Neuron (in vitro differentiated cells): ENCODE data around the gene CHKB.
A peak's percentile ranks its signal among the peaks of the same experiment; 100 is the strongest.
"Not testable (repeated sequence)": the region's sequence is repeated elsewhere in the genome, so short reads cannot be mapped to it uniquely, and the experiment has no call there.

Experiments
- H2AFZ ChIP-seq: one replicate; pipeline ENCODE4 v1.6.1; 2013; ENCODE audit warnings: low read depth, mild to moderate bottlenecking, inconsistent platforms, low read length, moderate library complexity
- H3K27me3 ChIP-seq: one replicate; pipeline ENCODE4 v1.6.1; 2013; ENCODE audit warnings: low read length; ENCODE audit not compliant: insufficient read depth
- H3K36me3 ChIP-seq: one replicate; pipeline ENCODE4 v1.6.1; 2013; ENCODE audit warnings: low read length; ENCODE audit not compliant: insufficient read depth
- H3K4me1 ChIP-seq: one replicate; pipeline ENCODE4 v1.6.1; 2013; ENCODE audit warnings: low read length; ENCODE audit not compliant: insufficient read depth
- H3K4me3 ChIP-seq: 2 replicates; pipeline ENCODE4 v1.5.1; 2013; ENCODE audit warnings: mild to moderate bottlenecking, low read length, moderate library complexity
- H3K9me3 ChIP-seq: one replicate; pipeline ENCODE4 v1.6.1; 2013; ENCODE audit warnings: low read length

Gene CHKB

GRCh38 chr22:50621948-50622722 lies 39.5 kb upstream of the CHKB start:
- peaks cover 16% of the 10 kb centered on the region for H3K4me1 ChIP-seq
- no peaks in the 10 kb centered on the region for H3K9me3 ChIP-seq
- H3K27me3 ChIP-seq: no peaks in the 10 kb centered on the region
- no peak overlapping the region for H3K4me3 ChIP-seq
- no peak overlapping the region for H2AFZ ChIP-seq
- H3K36me3 ChIP-seq: no peaks in the 10 kb centered on the region

GRCh38 chr22:50621356-50621880 lies 38.8 kb upstream of the CHKB start:
- H3K36me3 ChIP-seq: no peaks in the 10 kb centered on the region
- no peaks in the 10 kb centered on the region for H3K27me3 ChIP-seq
- H3K4me3 ChIP-seq: no peak overlapping the region
- H2AFZ ChIP-seq: no peak overlapping the region
- peaks cover 16% of the 10 kb centered on the region for H3K4me1 ChIP-seq
- H3K9me3 ChIP-seq: no peaks in the 10 kb centered on the region

GRCh38 chr22:50620593-50621355 lies 38.1 kb upstream of the CHKB start:
- Histone ChIP-seq H3K4me1 (peaks cover 16% of the 10 kb centered on the region), H2AFZ (no peak overlapping the region), H3K27me3 (no peaks in the 10 kb centered on the region), H3K9me3 (no peaks in the 10 kb centered on the region), H3K4me3 (peak overlapping the region; percentile 3), H3K36me3 (no peaks in the 10 kb centered on the region)

- H2AFZ ChIP-seq, H3K4me3 ChIP-seq, H3K36me3 ChIP-seq, H3K9me3 ChIP-seq, H3K27me3 ChIP-seq, H3K4me1 ChIP-seq: not testable (repeated sequence)
Measured at GRCh38 chr22:50614296-50614695, 31.6 kb upstream of the CHKB start.

GRCh38 chr22:50613291-50613981 lies 30.8 kb upstream of the CHKB start:
- Histone ChIP-seq H2AFZ (no peak overlapping the region), H3K27me3 (no peaks in the 10 kb centered on the region), H3K9me3 (no peaks in the 10 kb centered on the region), H3K36me3 (peaks cover 10% of the 10 kb centered on the region), H3K4me1 (no peaks in the 10 kb centered on the region), H3K4me3 (no peak overlapping the region)

GRCh38 chr22:50612528-50613221 lies 30.0 kb upstream of the CHKB start:
- H3K27me3 ChIP-seq: no peaks in the 10 kb centered on the region
- H2AFZ ChIP-seq: no peak overlapping the region
- H3K4me3 ChIP-seq: no peak overlapping the region
- peaks cover 11% of the 10 kb centered on the region for H3K36me3 ChIP-seq
- no peaks in the 10 kb centered on the region for H3K4me1 ChIP-seq
- H3K9me3 ChIP-seq: no peaks in the 10 kb centered on the region

GRCh38 chr22:50612168-50612527 lies 29.5 kb upstream of the CHKB start:
- Histone ChIP-seq H2AFZ (no peak overlapping the region), H3K36me3 (peaks cover 16% of the 10 kb centered on the region), H3K4me3 (no peak overlapping the region), H3K4me1 (no peaks in the 10 kb centered on the region), H3K27me3 (no peaks in the 10 kb centered on the region), H3K9me3 (no peaks in the 10 kb centered on the region)

- Histone ChIP-seq H3K27me3 (no peaks in the 10 kb centered on the region), H3K9me3 (no peaks in the 10 kb centered on the region), H3K36me3 (peaks cover 21% of the 10 kb centered on the region), H2AFZ (no peak overlapping the region), H3K4me3 (no peak overlapping the region), H3K4me1 (no peaks in the 10 kb centered on the region)
Measured at GRCh38 chr22:50611341-50612060, 28.9 kb upstream of the CHKB start.

- Histone ChIP-seq H3K4me3 (no peak overlapping the region), H3K36me3 (peaks cover 29% of the 10 kb centered on the region), H3K4me1 (no peaks in the 10 kb centered on the region), H3K27me3 (no peaks in the 10 kb centered on the region), H2AFZ (no peak overlapping the region), H3K9me3 (no peaks in the 10 kb centered on the region)
Measured at GRCh38 chr22:50610581-50610980, 27.9 kb upstream of the CHKB start.

GRCh38 chr22:50610041-50610451 lies 27.4 kb upstream of the CHKB start:
- Histone ChIP-seq H2AFZ (no peak overlapping the region), H3K27me3 (no peaks in the 10 kb centered on the region)

GRCh38 chr22:50609599-50609998 lies 26.9 kb upstream of the CHKB start:
- no peaks in the 10 kb centered on the region for H3K4me1 ChIP-seq
- H3K27me3 ChIP-seq: no peaks in the 10 kb centered on the region
- peaks cover 39% of the 10 kb centered on the region for H3K36me3 ChIP-seq
- H2AFZ ChIP-seq: no peak overlapping the region
- H3K9me3 ChIP-seq: no peaks in the 10 kb centered on the region
- no peak overlapping the region for H3K4me3 ChIP-seq

More at GRCh38 chr22:50610041-50610451, 27.4 kb upstream of the CHKB start:
- no peaks in the 10 kb centered on the region for H3K4me1 ChIP-seq
- H3K36me3 ChIP-seq: peaks cover 35% of the 10 kb centered on the region
- H3K4me3 ChIP-seq: no peak overlapping the region
- no peaks in the 10 kb centered on the region for H3K9me3 ChIP-seq

- no peaks in the 10 kb centered on the region for H3K9me3 ChIP-seq
- H3K36me3 ChIP-seq: peaks cover 41% of the 10 kb centered on the region
- H3K4me3 ChIP-seq: no peak overlapping the region
- no peaks in the 10 kb centered on the region for H3K27me3 ChIP-seq
- H3K4me1 ChIP-seq: no peaks in the 10 kb centered on the region
- H2AFZ ChIP-seq: no peak overlapping the region
Measured at GRCh38 chr22:50608996-50609395, 26.3 kb upstream of the CHKB start.
